B cell (primary cell): Measurements from ENCODE around the gene MARCHF3. TPM values are rescaled to one million over a fixed set of nuclear protein-coding genes. Genes with fewer than 3 reads are reported as not detected.

Experiments used
- ATAC-seq: fragments of 200-7000 bp; cut with Tn5 transposase; one replicate; pipeline ENCODE4 v1.10.0; 2021; ENCODE audit warnings: low read depth, mild to moderate bottlenecking, moderate number of reproducible peaks, moderate library complexity
- CTCF ChIA-PET: fragments of 350-600 bp; sonication (Branson Sonifier 250); formaldehyde crosslinking; loops from one replicate; lab custom pipeline; 2021; ENCODE audit warnings: antibody characterized with exemption, inconsistent platforms; lab: Charles Lee
- POLR2A ChIA-PET: fragments of 350-600 bp; sonication (Branson Sonifier 250); formaldehyde crosslinking; loops from one replicate; lab custom pipeline; 2021; ENCODE audit warnings: antibody characterized with exemption; lab: Charles Lee
- DNase-seq: peaks from one replicate; pipeline ENCODE4 v3.0.0; 2013
- H2AFZ ChIP-seq: 2 replicates; pipeline ENCODE4 v1.6.1; 2012; ENCODE audit warnings: mild to moderate bottlenecking, low read depth, low read length; ENCODE audit not compliant: insufficient read depth, poor library complexity, severe bottlenecking
- H3K27ac ChIP-seq, 2 donors: 1 replicate in 1 of 2; 2 replicates in 1 of 2; pipeline ENCODE4 v1.5.1; 2012 to 2013; ENCODE audit warnings: low read length in 2 of 2, mild to moderate bottlenecking in 2 of 2, moderate library complexity in 1 of 2
- H3K27me3 ChIP-seq, 4 experiments: fragments of 200-600 bp in 1 of 4; sonication (generic) in 1 of 4; replicated peaks in 1 of 4; 1 replicate in 2 of 4; 2 replicates in 2 of 4; pipeline versions ENCODE4 v1.6.1 to v1.7.0; 2013 to 2016; ENCODE audit warnings: low read length in 3 of 4, mild to moderate bottlenecking in 2 of 4, mixed read lengths in 1 of 4, moderate library complexity in 1 of 4; ENCODE audit not compliant: insufficient read depth in 4 of 4, control insufficient read depth in 3 of 4; ENCODE audit errors: control extremely low read depth in 1 of 4
- H3K36me3 ChIP-seq, 2 experiments: replicated peaks in 1 of 2; 1 replicate in 1 of 2; 2 replicates in 1 of 2; pipeline versions ENCODE4 v1.6.1 to v1.7.1; 2013; ENCODE audit warnings: low read length in 1 of 2; ENCODE audit not compliant: insufficient read depth in 2 of 2, control insufficient read depth in 1 of 2; ENCODE audit errors: control extremely low read depth in 1 of 2, extremely low read depth in 1 of 2
- H3K4me1 ChIP-seq, 2 donors: fragments of 200-600 bp in 1 of 2; sonication (generic) in 1 of 2; 1 replicate in 1 of 2; 2 replicates in 1 of 2; pipeline versions ENCODE4 v1.5.1 to v1.6.1; 2013 to 2017; ENCODE audit warnings: low read length in 2 of 2; ENCODE audit not compliant: control insufficient read depth in 2 of 2, insufficient read depth in 2 of 2
- H3K4me2 ChIP-seq: replicated peaks from 2 replicates; pipeline ENCODE3; 2012; ENCODE audit warnings: mild to moderate bottlenecking, low read depth, low read length; ENCODE audit not compliant: poor library complexity, severe bottlenecking
- H3K4me3 ChIP-seq, 5 experiments: fragments of 200-600 bp in 1 of 5; sonication (generic) in 1 of 5; 1 replicate in 3 of 5; 2 replicates in 2 of 5; pipeline versions ENCODE4 v1.5.1 to v1.7.0; 2011 to 2016; ENCODE audit warnings: low read length in 4 of 5, mild to moderate bottlenecking in 4 of 5, low read depth in 2 of 5, control low read depth in 1 of 5, moderate library complexity in 1 of 5; ENCODE audit not compliant: insufficient read depth in 1 of 5; ENCODE audit errors: control extremely low read depth in 1 of 5, extremely low read depth in 1 of 5
- H3K79me2 ChIP-seq: fragments of 200-600 bp; sonication (generic); one replicate; pipeline ENCODE4 v1.6.0; 2016; ENCODE audit warnings: low read length; ENCODE audit not compliant: control insufficient read depth, insufficient read depth
- H3K9ac ChIP-seq: fragments of 200-600 bp; sonication (generic); 2 replicates; pipeline ENCODE4 v1.6.1; 2017; ENCODE audit warnings: mild to moderate bottlenecking, low read length, moderate library complexity
- H3K9me3 ChIP-seq, 3 donors: one replicate each; pipeline versions ENCODE4 v1.6.1 to v1.7.1; 2013; ENCODE audit warnings: low read length in 2 of 3; ENCODE audit not compliant: control insufficient read depth in 2 of 3, insufficient read depth in 1 of 3; ENCODE audit errors: control extremely low read depth in 1 of 3
- H4K20me1 ChIP-seq: 2 replicates; pipeline ENCODE4 v1.6.0; 2012; ENCODE audit warnings: mild to moderate bottlenecking, low read length; ENCODE audit not compliant: insufficient read depth, control insufficient read depth, poor library complexity, severe bottlenecking
- H3K27ac Mint-ChIP-seq: one replicate; pipeline ENCODE4 v1.8.0; 2021; ENCODE audit warnings: mixed read lengths
- H3K27me3 Mint-ChIP-seq: one replicate; pipeline ENCODE4 v1.8.0; 2021; ENCODE audit warnings: mixed read lengths
- H3K4me1 Mint-ChIP-seq: one replicate; pipeline ENCODE4 v1.8.0; 2021; ENCODE audit warnings: mixed read lengths
- H3K4me3 Mint-ChIP-seq: one replicate; pipeline ENCODE4 v1.8.0; 2021; ENCODE audit warnings: mixed read lengths
- H3K9me3 Mint-ChIP-seq: one replicate; pipeline ENCODE4 v1.8.0; 2022; ENCODE audit warnings: mixed read lengths; ENCODE audit not compliant: insufficient read depth
- CTCF ChIP-seq: fragments of 200-600 bp; IDR thresholded peaks from one replicate; pipeline ENCODE4 v1.8.0; 2022; ENCODE audit warnings: antibody characterized with exemption, mild to moderate bottlenecking
- EZH2 ChIP-seq: IDR thresholded peaks from 2 replicates; pipeline ENCODE4 v1.6.1; 2012; ENCODE audit warnings: borderline replicate concordance, low read depth, mild to moderate bottlenecking, moderate library complexity, low read length; ENCODE audit not compliant: insufficient read depth, poor library complexity, severe bottlenecking
- WGBS: methylation state at CpG from one replicate; pipeline ENCODE4 v1.1.5; 2013; ENCODE audit warnings: missing lambda C conversion rate; ENCODE audit not compliant: insufficient coverage; 5-methylcytosine and 5-hydroxymethylcytosine counted together
- intact Hi-C: fragments of 100-400 bp; cut with micrococcal nuclease; formaldehyde crosslinking; loops from one replicate; pipeline ENCODE4 v1.10.0; 2022
- polyA plus RNA-seq: library from polyadenylated mRNA; depleted of rRNA; stranded (reverse); fragments of >200 nt; gene quantifications from 2 replicates; pipeline ENCODE4 v1.2.3, GENCODE V29; 2012
- total RNA-seq, 2 donors: library from RNA; stranded (reverse); fragments of 120-200 nt in 1 of 2; gene quantifications; 1 replicate in 1 of 2; 2 replicates in 1 of 2; pipeline versions ENCODE4 v1.2.3 to v1.2.4, GENCODE V29; 2013 to 2022

The MARCHF3 gene
- total and polyA plus RNA-seq, 2 donors (not counting 1 experiment from before 2014, with no cell fraction given) = 31.6 to 35.0 TPM

GRCh38 chr5:126926187-126926586 is 104.2 kb downstream of the MARCHF3 start:
- H3K9me3 Mint-ChIP-seq = no peaks in the 10 kb centered on the region
- H4K20me1 ChIP-seq = peaks cover 46% of the 10 kb centered on the region
- H3K27me3 Mint-ChIP-seq = no peaks in the 10 kb centered on the region
- no peak overlapping the region for H3K9ac ChIP-seq
- ChIA-PET POLR2A (no interaction called here), CTCF (no interaction called here)
- no peak overlapping the region for H3K4me3 ChIP-seq
- TF ChIP-seq CTCF = no peak
- TF ChIP-seq EZH2 = no peak
- no peak overlapping the region for H3K27ac Mint-ChIP-seq
- no peak overlapping the region for H3K27ac ChIP-seq
- H2AFZ ChIP-seq = no peak overlapping the region
- DNase-seq = no peak
- H3K4me2 ChIP-seq = no peak overlapping the region
- WGBS = 91% methylated on average over 1 of the region's 2 CpGs
- H3K4me3 Mint-ChIP-seq = no peak overlapping the region
- peaks cover 44% of the 10 kb centered on the region for H3K4me1 Mint-ChIP-seq
- intact Hi-C loops = no loop called here
- H3K27me3 ChIP-seq = no peaks in the 10 kb centered on the region
- H3K9me3 ChIP-seq = no peaks in the 10 kb centered on the region
- H3K79me2 ChIP-seq = peaks cover 58% of the 10 kb centered on the region
- no peak for ATAC-seq
- no peaks in the 10 kb centered on the region for H3K36me3 ChIP-seq
- H3K4me1 ChIP-seq = peaks cover 1 to 7% of the 10 kb centered on the region in 2 donors

GRCh38 chr5:126925482-126925881 is 104.9 kb downstream of the MARCHF3 start:
- Histone ChIP-seq H3K27me3 (no peaks in the 10 kb centered on the region), H3K79me2 (peaks cover 50% of the 10 kb centered on the region), H3K4me1 (peaks cover 6 to 9% of the 10 kb centered on the region in 2 donors), H3K36me3 (no peaks in the 10 kb centered on the region), H3K9ac (no peak overlapping the region), H3K4me3 (no peak overlapping the region), H3K27ac (no peak overlapping the region), H4K20me1 (peaks cover 46% of the 10 kb centered on the region), H2AFZ (no peak overlapping the region), H3K9me3 (no peaks in the 10 kb centered on the region), H3K4me2 (no peak overlapping the region)
- no peak for DNase-seq
- TF ChIP-seq CTCF (no peak), EZH2 (no peak)
- Mint-ChIP-seq H3K9me3 (no peaks in the 10 kb centered on the region), H3K4me3 (no peak overlapping the region), H3K4me1 (peaks cover 42% of the 10 kb centered on the region), H3K27ac (no peak overlapping the region), H3K27me3 (no peaks in the 10 kb centered on the region)
- CTCF ChIA-PET = no interaction called here
- no CpG with 5 or more reads among the region's 3 CpGs for WGBS
- no peak for ATAC-seq
- POLR2A ChIA-PET = no interaction called here
- intact Hi-C loops = no loop called here
